B cell (primary cell): ENCODE results near the gene KCNK18. TPM values are rescaled to one million over a fixed set of nuclear protein-coding genes. Genes with fewer than 3 reads are reported as not detected.

Experiments
- ATAC-seq: fragments of 200-7000 bp; cut with Tn5 transposase; one replicate; pipeline ENCODE4 v1.10.0; 2021; ENCODE audit warnings: low read depth, mild to moderate bottlenecking, moderate number of reproducible peaks, moderate library complexity
- CTCF ChIA-PET: fragments of 350-600 bp; sonication (Branson Sonifier 250); formaldehyde crosslinking; loops from one replicate; lab custom pipeline; 2021; ENCODE audit warnings: antibody characterized with exemption, inconsistent platforms; lab: Charles Lee
- POLR2A ChIA-PET: fragments of 350-600 bp; sonication (Branson Sonifier 250); formaldehyde crosslinking; loops from one replicate; lab custom pipeline; 2021; ENCODE audit warnings: antibody characterized with exemption; lab: Charles Lee
- DNase-seq: peaks from one replicate; pipeline ENCODE4 v3.0.0; 2013
- H2AFZ ChIP-seq: 2 replicates; pipeline ENCODE4 v1.6.1; 2012; ENCODE audit warnings: mild to moderate bottlenecking, low read depth, low read length; ENCODE audit not compliant: insufficient read depth, poor library complexity, severe bottlenecking
- H3K27ac ChIP-seq, 2 donors: 1 replicate in 1 of 2; 2 replicates in 1 of 2; pipeline ENCODE4 v1.5.1; 2012 to 2013; ENCODE audit warnings: low read length in 2 of 2, mild to moderate bottlenecking in 2 of 2, moderate library complexity in 1 of 2
- H3K27me3 ChIP-seq, 4 experiments: fragments of 200-600 bp in 1 of 4; sonication (generic) in 1 of 4; replicated peaks in 1 of 4; 1 replicate in 2 of 4; 2 replicates in 2 of 4; pipeline versions ENCODE4 v1.6.1 to v1.7.0; 2013 to 2016; ENCODE audit warnings: low read length in 3 of 4, mild to moderate bottlenecking in 2 of 4, mixed read lengths in 1 of 4, moderate library complexity in 1 of 4; ENCODE audit not compliant: insufficient read depth in 4 of 4, control insufficient read depth in 3 of 4; ENCODE audit errors: control extremely low read depth in 1 of 4
- H3K36me3 ChIP-seq, 2 experiments: replicated peaks in 1 of 2; 1 replicate in 1 of 2; 2 replicates in 1 of 2; pipeline versions ENCODE4 v1.6.1 to v1.7.1; 2013; ENCODE audit warnings: low read length in 1 of 2; ENCODE audit not compliant: insufficient read depth in 2 of 2, control insufficient read depth in 1 of 2; ENCODE audit errors: control extremely low read depth in 1 of 2, extremely low read depth in 1 of 2
- H3K4me1 ChIP-seq, 2 donors: fragments of 200-600 bp in 1 of 2; sonication (generic) in 1 of 2; 1 replicate in 1 of 2; 2 replicates in 1 of 2; pipeline versions ENCODE4 v1.5.1 to v1.6.1; 2013 to 2017; ENCODE audit warnings: low read length in 2 of 2; ENCODE audit not compliant: control insufficient read depth in 2 of 2, insufficient read depth in 2 of 2
- H3K4me2 ChIP-seq: replicated peaks from 2 replicates; pipeline ENCODE3; 2012; ENCODE audit warnings: mild to moderate bottlenecking, low read depth, low read length; ENCODE audit not compliant: poor library complexity, severe bottlenecking
- H3K4me3 ChIP-seq, 5 experiments: fragments of 200-600 bp in 1 of 5; sonication (generic) in 1 of 5; 1 replicate in 3 of 5; 2 replicates in 2 of 5; pipeline versions ENCODE4 v1.5.1 to v1.7.0; 2011 to 2016; ENCODE audit warnings: low read length in 4 of 5, mild to moderate bottlenecking in 4 of 5, low read depth in 2 of 5, control low read depth in 1 of 5, moderate library complexity in 1 of 5; ENCODE audit not compliant: insufficient read depth in 1 of 5; ENCODE audit errors: control extremely low read depth in 1 of 5, extremely low read depth in 1 of 5
- H3K79me2 ChIP-seq: fragments of 200-600 bp; sonication (generic); one replicate; pipeline ENCODE4 v1.6.0; 2016; ENCODE audit warnings: low read length; ENCODE audit not compliant: control insufficient read depth, insufficient read depth
- H3K9ac ChIP-seq: fragments of 200-600 bp; sonication (generic); 2 replicates; pipeline ENCODE4 v1.6.1; 2017; ENCODE audit warnings: mild to moderate bottlenecking, low read length, moderate library complexity
- H3K9me3 ChIP-seq, 3 donors: one replicate each; pipeline versions ENCODE4 v1.6.1 to v1.7.1; 2013; ENCODE audit warnings: low read length in 2 of 3; ENCODE audit not compliant: control insufficient read depth in 2 of 3, insufficient read depth in 1 of 3; ENCODE audit errors: control extremely low read depth in 1 of 3
- H4K20me1 ChIP-seq: 2 replicates; pipeline ENCODE4 v1.6.0; 2012; ENCODE audit warnings: mild to moderate bottlenecking, low read length; ENCODE audit not compliant: insufficient read depth, control insufficient read depth, poor library complexity, severe bottlenecking
- H3K27ac Mint-ChIP-seq: one replicate; pipeline ENCODE4 v1.8.0; 2021; ENCODE audit warnings: mixed read lengths
- H3K27me3 Mint-ChIP-seq: one replicate; pipeline ENCODE4 v1.8.0; 2021; ENCODE audit warnings: mixed read lengths
- H3K4me1 Mint-ChIP-seq: one replicate; pipeline ENCODE4 v1.8.0; 2021; ENCODE audit warnings: mixed read lengths
- H3K4me3 Mint-ChIP-seq: one replicate; pipeline ENCODE4 v1.8.0; 2021; ENCODE audit warnings: mixed read lengths
- H3K9me3 Mint-ChIP-seq: one replicate; pipeline ENCODE4 v1.8.0; 2022; ENCODE audit warnings: mixed read lengths; ENCODE audit not compliant: insufficient read depth
- EZH2 ChIP-seq: IDR thresholded peaks from 2 replicates; pipeline ENCODE4 v1.6.1; 2012; ENCODE audit warnings: borderline replicate concordance, low read depth, mild to moderate bottlenecking, moderate library complexity, low read length; ENCODE audit not compliant: insufficient read depth, poor library complexity, severe bottlenecking
- WGBS: methylation state at CpG from one replicate; pipeline ENCODE4 v1.1.5; 2013; ENCODE audit warnings: missing lambda C conversion rate; ENCODE audit not compliant: insufficient coverage; 5-methylcytosine and 5-hydroxymethylcytosine counted together
- intact Hi-C: fragments of 100-400 bp; cut with micrococcal nuclease; formaldehyde crosslinking; loops from one replicate; pipeline ENCODE4 v1.10.0; 2022
- polyA plus RNA-seq: library from polyadenylated mRNA; depleted of rRNA; stranded (reverse); fragments of >200 nt; gene quantifications from 2 replicates; pipeline ENCODE4 v1.2.3, GENCODE V29; 2012
- total RNA-seq, 2 donors: library from RNA; stranded (reverse); fragments of 120-200 nt in 1 of 2; gene quantifications; 1 replicate in 1 of 2; 2 replicates in 1 of 2; pipeline versions ENCODE4 v1.2.3 to v1.2.4, GENCODE V29; 2013 to 2022
- TF ChIP-seq, protein P1 (sequence below): fragments of 200-600 bp; IDR thresholded peaks from one replicate; pipeline ENCODE4 v1.8.0; 2022; ENCODE audit warnings: antibody characterized with exemption, mild to moderate bottlenecking

Gene KCNK18
- total and polyA plus RNA-seq, 2 donors (not counting 1 experiment from before 2014, with no cell fraction given) = not detected

DNA sequence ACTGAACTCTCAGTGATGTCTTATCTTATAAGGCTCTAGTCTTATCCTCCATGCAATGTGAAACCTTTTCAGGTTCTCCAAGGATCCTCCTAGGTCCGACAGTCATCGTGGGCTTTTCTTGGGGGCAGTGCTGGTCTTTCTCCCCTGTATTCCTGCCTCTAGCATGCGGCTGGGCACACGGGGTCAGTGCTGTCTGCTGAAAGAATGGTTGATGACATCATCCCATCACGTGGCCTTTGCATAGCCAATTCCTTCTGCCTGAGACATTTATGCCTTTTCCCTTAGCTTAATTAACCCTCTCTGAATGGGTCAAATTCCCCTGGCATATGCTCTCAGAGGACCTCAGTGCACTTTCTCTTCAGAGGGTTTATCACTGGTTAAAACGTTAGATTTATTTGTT is 27.0 kb upstream of the KCNK18 start:
- Mint-ChIP-seq H3K4me3 (no peak overlapping the region), H3K9me3 (peaks cover 2% of the 10 kb centered on the region), H3K27ac (no peak overlapping the region), H3K27me3 (peaks cover 64% of the 10 kb centered on the region), H3K4me1 (peaks cover 19% of the 10 kb centered on the region)
- Histone ChIP-seq H4K20me1 (no peaks in the 10 kb centered on the region), H3K9ac (no peak overlapping the region), H3K79me2 (no peaks in the 10 kb centered on the region), H3K9me3 (peaks cover 0 to 40% (median 0%) of the 10 kb centered on the region in 3 donors), H3K27ac (no peak overlapping the region), H3K36me3 (no peaks in the 10 kb centered on the region), H3K4me1 (peaks cover 25% of the 10 kb centered on the region in 2 donors), H3K4me2 (no peak overlapping the region), H2AFZ (no peak overlapping the region), H3K4me3 (no peak overlapping the region), H3K27me3 (peaks cover 0 to 79% (median 58%) of the 10 kb centered on the region in 4 experiments)
- TF ChIP-seq, protein P1, sequence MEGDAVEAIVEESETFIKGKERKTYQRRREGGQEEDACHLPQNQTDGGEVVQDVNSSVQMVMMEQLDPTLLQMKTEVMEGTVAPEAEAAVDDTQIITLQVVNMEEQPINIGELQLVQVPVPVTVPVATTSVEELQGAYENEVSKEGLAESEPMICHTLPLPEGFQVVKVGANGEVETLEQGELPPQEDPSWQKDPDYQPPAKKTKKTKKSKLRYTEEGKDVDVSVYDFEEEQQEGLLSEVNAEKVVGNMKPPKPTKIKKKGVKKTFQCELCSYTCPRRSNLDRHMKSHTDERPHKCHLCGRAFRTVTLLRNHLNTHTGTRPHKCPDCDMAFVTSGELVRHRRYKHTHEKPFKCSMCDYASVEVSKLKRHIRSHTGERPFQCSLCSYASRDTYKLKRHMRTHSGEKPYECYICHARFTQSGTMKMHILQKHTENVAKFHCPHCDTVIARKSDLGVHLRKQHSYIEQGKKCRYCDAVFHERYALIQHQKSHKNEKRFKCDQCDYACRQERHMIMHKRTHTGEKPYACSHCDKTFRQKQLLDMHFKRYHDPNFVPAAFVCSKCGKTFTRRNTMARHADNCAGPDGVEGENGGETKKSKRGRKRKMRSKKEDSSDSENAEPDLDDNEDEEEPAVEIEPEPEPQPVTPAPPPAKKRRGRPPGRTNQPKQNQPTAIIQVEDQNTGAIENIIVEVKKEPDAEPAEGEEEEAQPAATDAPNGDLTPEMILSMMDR = no peak
- no peak for TF ChIP-seq EZH2
- intact Hi-C loops = no loop called here
- WGBS = 17% methylated on average over 2 of the region's 6 CpGs
- DNase-seq = no peak
- ChIA-PET CTCF (interaction anchor here (0.7 to 1.4 kb wide), 3 partner anchors 372 to 382 kb away, joined by 3 to 5 read pairs (median 5); no protein-coding TSS in a partner anchor), POLR2A (no interaction called here)
- no peak for ATAC-seq

DNA sequence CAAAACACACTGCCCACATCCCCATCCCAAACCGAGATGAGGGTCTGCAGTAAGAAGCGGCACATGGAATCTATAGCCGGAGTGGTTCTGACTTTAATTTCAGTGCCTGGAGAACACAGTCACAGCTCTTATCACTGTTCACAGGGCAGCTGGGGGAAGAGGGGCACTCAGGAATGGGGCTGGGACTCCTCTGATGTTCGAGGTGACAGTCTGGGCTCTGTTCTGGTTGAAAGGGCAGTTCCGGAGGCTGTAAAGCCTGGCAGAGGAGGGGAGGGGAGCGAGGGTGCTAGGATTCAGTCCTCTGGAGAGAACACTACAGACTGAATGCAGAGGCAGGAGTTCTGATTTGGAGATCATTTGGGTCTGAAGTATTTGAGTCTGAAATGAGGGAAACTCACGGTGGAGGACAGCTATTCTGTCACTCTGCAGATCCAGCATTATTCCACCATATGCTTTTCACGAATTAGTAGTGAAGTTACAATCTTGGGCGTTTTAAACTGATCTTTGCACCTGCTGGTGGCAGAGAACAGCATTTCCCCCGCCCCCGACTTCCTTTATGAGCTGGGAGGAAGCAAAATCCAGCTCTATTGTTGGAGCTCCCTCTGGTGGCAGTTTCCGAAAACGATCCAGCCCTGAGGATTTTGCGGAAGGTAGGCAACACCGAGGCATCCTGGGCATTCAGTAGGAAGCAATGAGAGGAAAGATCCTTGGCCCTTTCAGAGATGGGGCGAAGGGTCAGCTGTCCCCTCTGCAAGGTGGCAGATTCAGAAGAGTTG is 22.7 kb upstream of the KCNK18 start:
- ChIA-PET POLR2A (no interaction called here), CTCF (interaction anchor here (0.7 to 6.2 kb wide), 23 partner anchors 8 to 492 kb away, joined by 3 to 158 read pairs (median 5); no protein-coding TSS in a partner anchor)
- H3K4me1 Mint-ChIP-seq = peaks cover 16% of the 10 kb centered on the region
- H3K9ac ChIP-seq = peak overlapping the region; percentile 68
- H3K27me3 Mint-ChIP-seq = peaks cover 50% of the 10 kb centered on the region
- H3K27ac ChIP-seq = no peak overlapping the region
- peak overlapping the region; percentile 7 for H3K27ac Mint-ChIP-seq
- TF ChIP-seq EZH2 = no peak
- TF ChIP-seq, protein P1 = peak; percentile 81
- 0% methylated on average over 11 of the region's 16 CpGs for WGBS
- H3K9me3 Mint-ChIP-seq = no peaks in the 10 kb centered on the region
- intact Hi-C loops = loop anchor here (1.0 to 2.0 kb wide), 2 partner anchors 377 to 386 kb away; no protein-coding TSS in a partner anchor
- peak overlapping the region; percentile 84 for H2AFZ ChIP-seq
- no peaks in the 10 kb centered on the region for H4K20me1 ChIP-seq
- DNase-seq (peak; percentile 84), ATAC-seq (peak; percentile 81)
- peak overlapping the region in 4 of 5 experiments; percentile 38 to 69 (median 54) for H3K4me3 ChIP-seq
- peaks cover 0 to 9% (median 1%) of the 10 kb centered on the region in 3 donors for H3K9me3 ChIP-seq
- H3K27me3 ChIP-seq = peaks cover 0 to 44% (median 28%) of the 10 kb centered on the region in 4 experiments
- H3K36me3 ChIP-seq = no peaks in the 10 kb centered on the region
- peaks cover 17 to 21% of the 10 kb centered on the region in 2 donors for H3K4me1 ChIP-seq
- H3K4me3 Mint-ChIP-seq = peak overlapping the region; percentile 91
- H3K4me2 ChIP-seq = peak overlapping the region; percentile 78
- H3K79me2 ChIP-seq = no peaks in the 10 kb centered on the region
